HCEC 1CT (cell line): Measurements from ENCODE around the gene TRIOBP.
"Not testable (repeated sequence)": the region's sequence is repeated elsewhere in the genome, so short reads cannot be mapped to it uniquely, and the experiment has no call there.

Experiments used
- DNase-seq: peaks from one replicate; pipeline ENCODE4 v3.0.0-alpha.2; 2017

TRIOBP gene

DNA sequence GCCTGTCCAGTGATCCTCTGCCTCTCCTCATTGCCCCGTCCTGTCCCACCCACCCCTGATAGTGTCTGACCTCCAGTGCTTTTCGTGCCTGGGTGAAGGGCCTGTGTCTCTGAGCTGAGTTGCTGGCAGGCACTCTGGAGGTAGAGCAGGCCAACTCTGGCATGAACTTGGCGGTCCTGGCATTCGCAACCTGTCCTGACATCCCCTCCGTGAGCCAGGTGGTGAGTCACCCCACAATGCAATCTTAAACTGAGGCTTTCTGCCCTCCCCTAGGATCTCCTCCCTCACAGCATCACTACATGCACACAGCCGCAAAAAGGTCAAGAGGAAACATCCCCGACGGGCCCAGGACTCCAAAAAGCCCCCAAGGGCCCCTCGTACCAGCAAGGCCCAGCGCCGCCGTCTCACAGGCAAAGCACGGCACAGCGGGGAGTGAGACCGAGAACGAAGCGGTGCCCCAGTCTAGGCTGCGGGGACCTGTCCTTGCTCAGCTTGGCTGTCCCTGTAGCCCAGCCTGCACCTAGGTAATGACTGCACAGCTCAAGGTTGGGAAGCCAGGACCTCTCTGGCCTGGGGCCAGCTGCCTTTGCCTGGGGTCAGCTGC is 5.8 kb upstream of the TRIOBP start:
- no peak for DNase-seq

GRCh38 chr22:37692627-37693285 is 4.1 kb upstream of the TRIOBP start:
- no peak for DNase-seq

GRCh38 chr22:37694131-37694530 is 2.7 kb upstream of the TRIOBP start:
- DNase-seq = not testable (repeated sequence)

GRCh38 chr22:37696260-37696656 is 590 bp upstream of the TRIOBP start:
- DNase-seq = not testable (repeated sequence)

GRCh38 chr22:37697538-37697835 is 639 bp downstream of the TRIOBP start:
- DNase-seq = no peak

GRCh38 chr22:37701141-37701786 is 4.4 kb downstream of the TRIOBP start:
- no peak for DNase-seq

DNA sequence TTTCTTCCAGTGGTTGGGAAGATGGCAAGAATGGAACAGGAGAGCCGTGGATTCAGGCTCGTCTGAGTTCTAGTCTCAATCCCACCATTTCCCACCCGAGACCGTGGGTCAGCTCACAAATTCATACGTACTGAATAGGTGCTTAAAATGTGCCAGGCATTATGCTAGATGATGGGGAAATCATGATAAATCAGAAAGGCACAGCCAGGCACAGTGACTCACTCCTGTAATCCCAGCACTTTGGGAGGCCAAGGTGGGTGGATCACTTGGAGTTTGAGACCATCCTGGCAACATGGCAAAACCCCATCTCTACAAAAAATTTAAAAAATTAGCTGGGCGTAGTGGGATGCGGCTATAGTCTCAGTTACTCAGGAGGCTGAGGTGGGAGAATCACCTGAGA is 7.1 kb downstream of the TRIOBP start:
- no peak for DNase-seq

DNA sequence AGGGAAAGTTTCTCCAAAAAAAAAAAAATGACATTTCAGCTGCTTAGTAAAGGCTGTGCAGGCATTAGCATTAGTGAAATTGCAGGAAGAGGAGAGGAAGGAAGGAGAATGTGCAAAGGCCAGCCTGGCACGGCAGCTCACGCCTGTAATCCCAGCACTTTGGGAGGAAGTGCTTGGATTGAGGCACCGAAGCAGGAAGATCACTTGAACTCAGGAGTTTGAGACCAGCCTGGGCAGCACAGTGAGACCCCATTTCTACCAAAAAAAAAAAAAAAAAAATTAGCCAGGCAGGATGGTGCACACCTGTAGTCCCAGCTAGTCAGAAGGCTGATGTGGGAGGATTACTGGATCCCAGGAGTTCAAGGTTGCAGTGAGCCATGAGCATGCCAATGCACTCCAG is 7.8 kb downstream of the TRIOBP start:
- DNase-seq = no peak

DNA sequence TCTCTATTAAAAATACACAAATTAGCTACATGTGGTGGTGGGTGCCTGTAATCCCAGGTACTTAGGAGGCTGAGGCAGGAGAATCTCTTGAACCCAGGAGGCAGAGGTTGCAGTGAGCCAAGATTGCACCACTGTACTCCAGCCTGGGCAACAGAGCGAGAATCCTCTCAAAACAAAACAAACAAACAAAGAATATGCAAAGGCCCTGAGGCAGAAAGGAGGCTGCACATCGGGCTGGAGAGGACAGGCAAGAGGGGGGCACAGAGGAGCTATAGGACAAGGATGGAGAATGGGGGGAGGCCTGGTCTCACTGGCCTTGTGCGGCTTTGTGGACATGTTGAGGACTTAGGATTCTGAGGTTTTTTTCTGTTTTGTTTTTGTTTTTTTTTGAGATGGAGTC is 8.4 kb downstream of the TRIOBP start:
- no peak for DNase-seq

DNA sequence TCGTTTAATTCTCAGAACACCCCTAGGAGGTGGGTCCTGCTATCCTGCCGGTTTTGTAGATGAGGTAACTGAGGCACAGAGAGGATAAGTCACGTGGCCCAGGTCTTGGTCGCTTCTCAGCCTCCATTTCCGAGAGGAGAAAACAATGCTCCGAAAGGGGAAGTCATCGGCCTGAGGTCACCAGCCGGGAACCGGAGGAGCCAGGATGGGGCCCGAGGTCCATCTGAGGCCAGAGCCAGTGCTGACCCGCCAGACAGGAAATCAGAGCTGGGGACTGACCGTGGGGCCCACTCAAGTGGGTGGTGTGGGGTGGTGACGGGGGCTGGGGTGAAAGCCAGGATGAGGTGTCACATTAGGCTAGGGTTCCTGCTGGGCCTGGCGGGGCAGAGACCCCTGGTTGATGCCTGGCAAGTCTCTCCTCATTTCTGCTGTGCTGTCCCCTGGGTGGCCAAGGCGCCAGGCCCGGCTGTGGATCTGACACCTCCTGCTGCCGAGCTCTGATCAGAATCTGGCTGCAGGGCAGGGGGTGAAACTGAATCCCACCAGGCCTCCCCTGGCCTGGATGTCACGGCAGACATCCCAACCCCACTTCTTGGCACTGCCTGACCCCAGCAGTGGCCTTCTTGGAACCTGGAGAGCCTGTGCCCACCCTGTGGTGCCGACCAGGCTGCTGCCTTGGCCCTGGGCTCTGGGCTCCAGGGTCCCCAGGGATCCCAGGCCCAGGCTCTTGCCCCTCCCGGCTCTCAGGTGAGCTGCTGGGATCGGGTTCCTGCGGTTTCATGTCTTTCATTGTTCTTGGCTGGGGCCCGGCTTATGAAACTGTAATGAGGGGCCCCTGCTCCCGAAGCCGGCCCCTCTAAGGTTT is 12.0 kb downstream of the TRIOBP start:
- no peak for DNase-seq

DNA sequence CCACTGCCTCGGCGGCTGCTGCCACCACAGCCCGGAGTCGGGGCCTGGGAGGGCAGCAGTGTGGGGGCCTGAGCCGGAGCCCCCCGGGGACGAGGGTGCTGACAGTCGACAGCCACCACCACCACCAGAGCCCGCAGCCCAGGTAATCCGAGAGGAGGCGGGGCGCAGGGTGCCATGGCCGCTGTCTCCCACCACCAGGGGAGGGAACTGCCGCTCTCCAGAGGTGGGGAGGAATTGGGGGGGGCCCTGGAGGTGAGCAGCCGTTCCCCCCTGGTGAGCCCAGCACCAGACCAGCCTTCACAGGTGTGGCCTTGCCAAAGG is 12.6 kb downstream of the TRIOBP start:
- DNase-seq = no peak

DNA sequence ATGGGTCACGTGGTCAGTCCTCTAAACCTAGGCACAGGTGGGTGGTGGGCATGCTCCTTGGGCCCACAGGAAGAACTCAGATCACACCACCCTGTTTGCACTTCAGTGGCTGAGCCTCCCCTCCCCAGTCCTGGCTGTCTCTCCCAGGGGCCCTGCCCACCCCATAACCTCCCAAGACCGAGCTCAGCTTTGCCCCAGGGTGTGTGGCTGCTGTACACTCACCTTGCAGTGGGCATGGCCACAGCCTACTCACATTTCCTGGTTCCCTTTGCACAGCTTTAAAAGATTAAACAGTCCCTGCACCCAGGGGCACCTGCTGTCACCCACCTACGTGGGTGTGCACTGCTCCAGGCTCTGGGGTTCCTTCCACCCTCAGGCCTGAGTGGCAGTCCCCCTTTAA is 13.8 kb downstream of the TRIOBP start:
- no peak for DNase-seq

- no peak for DNase-seq
Measured at GRCh38 chr22:37711490-37711889, 14.6 kb downstream of the TRIOBP start.

- no peak for DNase-seq
Measured at GRCh38 chr22:37713761-37714160, 16.9 kb downstream of the TRIOBP start.

- DNase-seq = no peak
Measured at GRCh38 chr22:37714634-37715033, 17.8 kb downstream of the TRIOBP start.

DNA sequence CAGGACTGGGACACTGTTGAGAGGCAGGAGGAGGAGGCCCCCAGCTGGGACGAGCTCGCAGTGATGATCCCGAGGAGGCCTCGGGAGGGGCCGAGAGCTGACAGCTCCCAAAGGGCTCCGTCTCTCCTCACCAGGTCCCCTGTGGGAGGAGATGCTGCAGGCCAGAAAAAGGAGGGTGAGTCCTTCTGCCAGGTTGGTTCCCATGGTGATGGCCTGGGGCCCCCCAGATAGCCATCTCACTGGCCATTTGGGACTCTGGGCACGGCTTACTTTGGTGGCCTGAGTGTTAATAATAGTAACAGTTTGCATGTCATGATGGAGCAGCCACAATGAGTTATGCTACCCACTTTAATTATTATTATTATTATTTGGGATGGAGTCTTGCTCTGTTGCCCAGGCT is 18.9 kb downstream of the TRIOBP start:
- no peak for DNase-seq

DNA sequence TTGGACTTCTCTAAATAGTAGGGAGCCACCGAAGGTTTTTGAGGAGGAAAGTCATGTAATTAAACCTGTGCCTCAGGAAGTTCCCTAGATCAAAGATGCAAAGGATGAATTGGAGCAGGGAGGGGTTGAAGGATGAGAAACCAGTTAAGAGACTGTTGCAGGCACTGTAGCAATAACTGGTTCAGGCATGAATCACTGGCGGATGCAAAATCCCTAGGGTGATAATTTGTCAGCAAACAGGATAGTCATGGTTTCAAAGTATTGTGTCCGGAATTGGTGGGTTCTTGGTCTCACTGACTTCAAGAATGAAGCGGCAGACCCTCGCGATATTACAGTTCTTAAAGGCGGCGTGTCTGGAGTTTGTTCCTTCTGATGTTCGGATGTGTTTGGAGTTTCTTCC is 19.9 kb downstream of the TRIOBP start:
- DNase-seq = no peak

DNA sequence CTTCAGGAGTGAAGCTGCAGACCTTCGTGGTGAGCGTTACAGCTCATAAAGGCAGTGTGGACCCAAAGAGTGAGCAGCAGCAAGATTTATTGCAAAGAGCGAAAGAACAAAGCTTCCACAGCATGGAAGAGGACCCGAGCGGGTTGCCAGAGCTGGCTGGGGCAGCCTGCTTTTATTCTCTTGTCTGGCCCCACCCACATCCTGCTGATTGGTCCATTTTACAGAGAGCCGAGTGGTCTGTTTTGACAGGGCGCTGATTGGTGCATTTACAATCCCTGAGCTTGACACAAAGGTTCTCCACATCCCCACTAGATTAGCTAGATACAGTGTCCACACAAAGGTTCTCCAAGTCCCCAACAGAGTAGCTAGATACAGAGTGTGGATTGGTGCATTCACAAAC is 20.4 kb downstream of the TRIOBP start:
- not testable (repeated sequence) for DNase-seq

GRCh38 chr22:37717746-37718305 is 21.0 kb downstream of the TRIOBP start:
- DNase-seq = not testable (repeated sequence)

DNA sequence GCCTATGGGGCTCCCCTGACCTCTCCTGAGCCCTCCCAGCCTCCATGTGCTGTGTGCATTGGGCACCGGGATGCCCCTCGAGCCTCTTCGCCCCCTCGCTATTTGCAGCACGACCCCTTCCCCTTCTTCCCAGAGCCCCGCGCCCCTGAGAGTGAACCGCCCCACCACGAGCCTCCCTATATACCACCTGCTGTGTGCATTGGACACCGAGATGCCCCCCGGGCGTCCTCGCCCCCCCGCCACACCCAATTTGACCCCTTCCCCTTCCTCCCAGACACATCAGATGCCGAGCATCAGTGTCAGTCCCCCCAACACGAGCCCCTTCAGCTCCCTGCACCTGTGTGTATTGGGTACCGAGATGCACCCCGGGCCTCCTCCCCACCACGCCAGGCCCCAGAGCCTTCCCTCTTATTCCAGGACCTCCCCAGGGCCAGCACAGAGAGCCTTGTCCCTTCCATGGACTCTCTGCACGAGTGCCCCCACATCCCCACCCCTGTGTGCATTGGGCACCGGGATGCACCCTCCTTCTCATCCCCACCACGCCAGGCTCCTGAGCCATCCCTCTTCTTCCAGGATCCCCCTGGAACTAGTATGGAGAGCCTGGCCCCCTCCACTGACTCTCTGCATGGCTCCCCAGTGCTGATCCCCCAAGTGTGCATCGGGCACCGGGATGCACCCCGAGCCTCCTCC is 28.8 kb downstream of the TRIOBP start:
- no peak for DNase-seq

DNA sequence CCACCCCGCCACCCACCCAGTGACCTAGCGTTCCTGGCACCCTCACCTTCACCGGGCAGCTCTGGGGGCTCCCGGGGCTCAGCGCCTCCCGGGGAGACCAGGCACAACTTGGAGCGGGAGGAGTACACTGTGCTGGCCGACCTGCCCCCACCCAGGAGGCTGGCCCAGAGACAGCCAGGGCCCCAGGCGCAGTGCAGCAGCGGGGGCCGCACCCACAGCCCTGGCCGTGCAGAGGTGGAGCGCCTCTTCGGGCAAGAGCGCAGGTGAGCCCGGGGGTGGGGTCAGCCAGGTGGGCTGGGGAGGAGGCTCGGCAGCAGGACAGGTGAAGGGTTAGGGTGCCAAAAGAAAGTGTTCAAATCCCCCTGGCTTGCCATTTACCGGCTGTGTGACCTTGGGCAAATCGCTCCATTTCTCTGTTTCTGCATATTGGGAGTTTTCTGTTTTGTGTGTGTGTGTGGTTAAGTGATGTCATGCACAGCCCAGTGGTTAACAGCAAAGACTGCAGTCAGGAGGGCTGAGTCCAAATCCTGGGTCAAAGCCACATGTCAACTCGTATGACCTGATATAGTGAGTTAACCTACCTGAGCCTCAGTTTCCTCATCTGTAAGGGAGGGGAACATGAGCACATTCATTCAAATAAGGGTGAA is 29.5 kb downstream of the TRIOBP start:
- DNase-seq = peak; percentile 59

- DNase-seq = no peak
Measured at GRCh38 chr22:37728620-37729019, 31.8 kb downstream of the TRIOBP start.
